Epithelial cell of proximal tubule (primary cell): ENCODE measurements around the gene FAM20C. TPM values are rescaled to one million over a fixed set of nuclear protein-coding genes. Genes with fewer than 3 reads are reported as not detected.

ENCODE experiments used
- DNase-seq: peaks from one replicate; pipeline ENCODE4 v3.0.0-alpha.2; 2011; ENCODE audit warnings: low read depth
- H3K4me3 ChIP-seq: 2 replicates; pipeline ENCODE4 v1.5.1; 2011; ENCODE audit warnings: low read depth, mild to moderate bottlenecking, low read length
- CTCF ChIP-seq: conservative IDR thresholded peaks from 2 replicates; pipeline ENCODE4 v1.5.1; 2012; ENCODE audit warnings: low read depth, mild to moderate bottlenecking, low read length
- total RNA-seq: library from RNA; depleted of rRNA; stranded (reverse); fragments of >200 nt; gene quantifications from 2 replicates; pipeline ENCODE4 v1.2.3, GENCODE V29; 2015

Gene FAM20C
- total RNA-seq, 1 donor from 2014 or later, result 84.2 TPM

- no peak overlapping the region for H3K4me3 ChIP-seq
- TF ChIP-seq CTCF, result no peak
- no peak for DNase-seq
Measured at GRCh38 chr7:297611-298374, 105.4 kb downstream of the FAM20C start.

- no peak for TF ChIP-seq CTCF
- no peak overlapping the region for H3K4me3 ChIP-seq
- no peak for DNase-seq
Measured at GRCh38 chr7:298375-298702, 106.0 kb downstream of the FAM20C start.

GRCh38 chr7:298743-299142, 106.4 kb downstream of the FAM20C start:
- H3K4me3 ChIP-seq, result no peak overlapping the region
- no peak for TF ChIP-seq CTCF
- DNase-seq, result no peak

- no peak overlapping the region for H3K4me3 ChIP-seq
- DNase-seq, result no peak
- no peak for TF ChIP-seq CTCF
Measured at GRCh38 chr7:299169-299568, 106.8 kb downstream of the FAM20C start.

GRCh38 chr7:299628-300027, 107.3 kb downstream of the FAM20C start:
- no peak for DNase-seq
- no peak overlapping the region for H3K4me3 ChIP-seq
- TF ChIP-seq CTCF, result no peak

GRCh38 chr7:300048-300447, 107.7 kb downstream of the FAM20C start:
- DNase-seq, result no peak
- no peak overlapping the region for H3K4me3 ChIP-seq
- no peak for TF ChIP-seq CTCF
